K562 (cell line): ENCODE measurements around the gene RNLS. TPM values are rescaled to one million over a fixed set of nuclear protein-coding genes. Genes with fewer than 3 reads are reported as not detected.

Source experiments
- ATAC-seq: fragments of 200-7000 bp; cut with Tn5 transposase; 3 replicates; pipeline ENCODE4 v1.9.1; 2020; ENCODE audit warnings: moderate library complexity
- BruUV-seq: library from RNA; stranded (reverse); fragments of 400-500 nt; replicated peaks from 2 replicates; lab custom pipeline; 2021; lab: Mats Ljungman, UMichigan
- CTCF ChIA-PET: fragments of 300-600 bp; formaldehyde crosslinking; extraction: SDS; loops from one replicate; lab custom pipeline; 2021; ENCODE audit warnings: low intra/inter-chr PET ratio; lab: Yijun Ruan, JAX
- POLR2A ChIA-PET: fragments of 300-600, 350-650 bp; sonication (Branson Sonifier 250); formaldehyde crosslinking; extraction: SDS; loops from one replicate; lab custom pipeline; 2021; ENCODE audit warnings: antibody characterized with exemption, inconsistent platforms; lab: Yijun Ruan, JAX
- DNase-seq, 4 experiments: peaks; one replicate each; pipeline versions ENCODE4 v3.0.0 to v3.0.0-alpha.2; 2011 to 2018; ENCODE audit warnings: low spot score in 3 of 4, mixed read lengths in 3 of 4; ENCODE audit errors: extremely low read depth in 1 of 4
- FAIRE-seq: peaks from 2 replicates; lab custom pipeline; 2011; peaks lifted over from hg19 to GRCh38; lab: Jason Lieb, UNC
- H2AFZ ChIP-seq: 2 replicates; pipeline ENCODE4 v1.6.0; 2011; ENCODE audit warnings: low read depth, low read length, control low read depth, inconsistent platforms
- H3K27ac ChIP-seq: fragments of 200-600 bp; 3 replicates; pipeline ENCODE4 v1.8.0; 2011; ENCODE audit warnings: low read depth, mild to moderate bottlenecking, control low read depth, inconsistent platforms, low read length, moderate library complexity, mixed read lengths; ENCODE audit errors: extremely low read depth
- H3K27me3 ChIP-seq, 2 experiments: fragments of 300-600 bp in 1 of 2; 2 replicates in 1 of 2; 3 replicates in 1 of 2; pipeline versions ENCODE4 v1.6.0 to v1.8.0; 2011; ENCODE audit warnings: inconsistent platforms in 2 of 2, low read length in 2 of 2, mild to moderate bottlenecking in 1 of 2, mixed read lengths in 1 of 2, moderate library complexity in 1 of 2; ENCODE audit not compliant: control insufficient read depth in 2 of 2, insufficient read depth in 2 of 2
- H3K36me3 ChIP-seq: fragments of 300-600 bp; 3 replicates; pipeline ENCODE4 v1.8.0; 2011; ENCODE audit warnings: mild to moderate bottlenecking, low read length, inconsistent platforms; ENCODE audit not compliant: control insufficient read depth, insufficient read depth
- H3K4me1 ChIP-seq, 2 experiments: fragments of 200-600 bp in 1 of 2; replicated peaks in 1 of 2; 2 replicates in 1 of 2; 3 replicates in 1 of 2; pipeline versions ENCODE4 v1.5.1 to v1.8.0; 2011; ENCODE audit warnings: inconsistent platforms in 2 of 2, low read length in 2 of 2, mild to moderate bottlenecking in 1 of 2, mixed read lengths in 1 of 2, moderate library complexity in 1 of 2; ENCODE audit not compliant: control insufficient read depth in 2 of 2, insufficient read depth in 2 of 2
- H3K4me2 ChIP-seq: 2 replicates; pipeline ENCODE4 v1.6.1; 2011; ENCODE audit warnings: low read length, control low read depth, inconsistent platforms, mixed read lengths; ENCODE audit not compliant: insufficient read depth
- H3K4me3 ChIP-seq: fragments of 200-600 bp; sonication (generic), shearing (Covaris generic); 2 replicates; pipeline ENCODE4 v1.5.1; 2016; ENCODE audit warnings: control low read depth, inconsistent platforms
- H3K79me2 ChIP-seq: fragments of 200-600 bp; 3 replicates; pipeline ENCODE4 v1.8.0; 2011; ENCODE audit warnings: low read length, inconsistent platforms; ENCODE audit not compliant: control insufficient read depth, insufficient read depth
- H3K9ac ChIP-seq, 2 experiments: 2 replicates each; pipeline versions ENCODE4 v1.6.0 to v1.6.1; 2011; ENCODE audit warnings: low read depth in 2 of 2, low read length in 2 of 2, control low read depth in 1 of 2, inconsistent platforms in 1 of 2, mild to moderate bottlenecking in 1 of 2, mixed read lengths in 1 of 2; ENCODE audit not compliant: insufficient read depth in 1 of 2
- H3K9me1 ChIP-seq: one replicate; pipeline ENCODE4 v1.6.0; 2011; ENCODE audit warnings: inconsistent platforms, mild to moderate bottlenecking, low read length, moderate library complexity; ENCODE audit not compliant: control insufficient read depth, insufficient read depth
- H3K9me3 ChIP-seq: replicated peaks from 2 replicates; pipeline ENCODE4 v1.5.1; 2011; ENCODE audit warnings: low read depth, low read length, inconsistent platforms; ENCODE audit not compliant: control insufficient read depth, insufficient read depth
- H4K20me1 ChIP-seq: replicated peaks from 2 replicates; pipeline ENCODE4 v1.6.1; 2011; ENCODE audit warnings: low read length, inconsistent platforms, mixed read lengths; ENCODE audit not compliant: control insufficient read depth, insufficient read depth
- ASH1L ChIP-seq: fragments of 450-650 bp; IDR thresholded peaks from 2 replicates; pipeline ENCODE4 v1.6.1; 2018; ENCODE audit warnings: borderline replicate concordance, mild to moderate bottlenecking, low read depth; ENCODE audit not compliant: partially characterized antibody
- BACH1 ChIP-seq: fragments of 200-800 bp; sonication (Bioruptor generic); IDR thresholded peaks from 2 replicates; pipeline ENCODE4 v1.6.1; 2016; ENCODE audit warnings: missing genetic modification characterization, missing compliant biosample characterization
- SIN3B ChIP-seq: fragments of 450-650 bp; IDR thresholded peaks from 2 replicates; pipeline ENCODE4 v1.6.1; 2017; ENCODE audit warnings: low read depth, mild to moderate bottlenecking, moderate library complexity
- ZBTB17 ChIP-seq: fragments of 450-650 bp; formaldehyde crosslinking; IDR thresholded peaks from 2 replicates; pipeline ENCODE4 v1.4.0; 2020; ENCODE audit warnings: mild to moderate bottlenecking
- ZSCAN29 ChIP-seq: fragments of 450-650 bp; IDR thresholded peaks from 2 replicates; pipeline ENCODE4 v1.6.1; 2017
- WGBS: fragments of 100-300 bp; shearing (Covaris generic); methylation state at CpG from one replicate; pipeline ENCODE4 v1.1.6; 2016; ENCODE audit warnings: low coverage, mixed read lengths; ENCODE audit not compliant: insufficient coverage; ENCODE audit errors: missing lambda C conversion rate; 5-methylcytosine and 5-hydroxymethylcytosine counted together
- in situ Hi-C: fragments of 300-500 bp; cut with MboI; formaldehyde crosslinking; loops from 4 replicates; pipeline ENCODE4 v1.15.0; 2018; ENCODE audit warnings: inconsistent platforms, mixed read lengths
- intact Hi-C: fragments of 100-400 bp; cut with micrococcal nuclease; formaldehyde crosslinking; loops from 2 replicates; pipeline ENCODE4 v1.14.2; 2022
- polyA plus RNA-seq, 8 experiments: library from polyadenylated mRNA; depleted of rRNA in 4 of 8; stranded (reverse) in 5 of 8; unstranded in 3 of 8; fragments of >200 nt; fragmentation: Nextera tagmentation in 2 of 8; fragmentation: Illumina TruSeq in 1 of 8; extraction: Ambion mirVana in 2 of 8; extraction: Trizol in 1 of 8; gene quantifications; 2 replicates each; pipeline versions ENCODE4 v1.2.1 to v1.2.3, GENCODE V29; 2011 to 2014; ENCODE audit warnings: inconsistent platforms in 1 of 8, missing spikeins in 1 of 8
- total RNA-seq, 7 experiments: library from RNA; depleted of rRNA in 6 of 7; stranded (reverse); fragments of >200 nt in 6 of 7; fragmentation: Illumina TruSeq in 2 of 7; extraction: Trizol in 2 of 7; gene quantifications; 2 replicates each; pipeline versions ENCODE4 v1.2.1 to v1.2.3, GENCODE V29; 2011 to 2021; ENCODE audit warnings: low replicate concordance in 1 of 7

Gene RNLS
- total and polyA plus RNA-seq, 9 of the 15 experiments (the other 6 are each of a cell fraction or from before 2014, with no cell fraction given): 0.14 to 0.72 (median 0.41) TPM; not detected in 3

DNA sequence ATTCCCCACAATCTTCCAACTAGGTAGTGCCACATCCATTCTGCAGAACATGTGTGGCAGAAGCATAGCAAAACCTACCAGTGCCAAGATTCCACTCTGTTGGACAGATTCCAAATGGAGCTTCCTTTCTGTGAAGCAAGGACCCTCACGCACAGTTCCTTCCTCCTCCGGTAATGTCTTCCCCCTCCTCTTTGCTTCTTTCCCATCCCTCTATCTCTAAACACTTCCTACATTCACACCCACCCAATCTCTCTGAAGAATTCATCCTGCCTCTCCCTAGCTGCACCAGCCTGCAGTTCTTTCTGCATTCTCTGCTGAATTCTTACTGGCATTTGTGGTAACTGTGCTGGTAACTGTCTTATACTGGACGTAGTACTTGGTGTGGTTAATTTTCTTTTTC is 124.9 kb downstream of the RNLS start:
- no peaks in the 10 kb centered on the region for H4K20me1 ChIP-seq

DNA sequence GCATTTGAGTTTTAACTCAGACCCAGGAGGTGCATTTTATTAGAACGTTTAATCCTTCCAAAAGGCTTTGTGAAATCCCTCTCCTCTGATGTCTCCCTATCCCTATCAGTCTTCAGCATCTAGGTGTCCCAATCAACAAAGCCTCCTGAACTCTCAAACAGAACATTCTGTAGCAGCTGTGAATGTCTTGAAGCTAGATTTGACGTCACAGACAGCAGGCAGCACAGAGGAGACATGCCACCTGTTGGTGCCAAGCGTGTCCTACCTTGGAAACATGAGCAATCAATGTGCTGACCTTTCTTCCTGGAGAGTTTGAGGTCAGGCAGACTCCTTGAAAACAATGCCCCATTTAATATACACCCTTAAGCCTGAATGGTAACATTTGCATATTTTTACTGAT is 125.5 kb downstream of the RNLS start:
- Histone ChIP-seq H3K27ac (no peak overlapping the region), H3K4me2 (no peak overlapping the region), H3K4me1 (no peaks in the 10 kb centered on the region), H3K27me3 (no peaks in the 10 kb centered on the region), H3K4me3 (no peak overlapping the region), H3K9ac (no peak overlapping the region), H4K20me1 (no peaks in the 10 kb centered on the region), H3K9me1 (no peaks in the 10 kb centered on the region), H3K36me3 (no peaks in the 10 kb centered on the region), H2AFZ (no peak overlapping the region), H3K79me2 (no peaks in the 10 kb centered on the region), H3K9me3 (no peaks in the 10 kb centered on the region)
- intact Hi-C loops (no loop called here), in situ Hi-C loops (no loop called here)
- FAIRE-seq: no peak
- ChIA-PET CTCF (no interaction called here), POLR2A (no interaction called here)
- no TSS peak for BruUV-seq
- ATAC-seq: no peak
- TF ChIP-seq ZBTB17 (CRISPR knock-in tag) (peak; percentile 27; the same call in 1 of the 2 replicates), ZSCAN29 (no peak)
- DNase-seq: no peak
- WGBS: 3% methylated on average over 3 of the region's 3 CpGs

More for the DNA sequence above, 124.9 kb downstream of the RNLS start:
- H2AFZ ChIP-seq: no peak overlapping the region
- H3K36me3 ChIP-seq: no peaks in the 10 kb centered on the region
- H3K4me3 ChIP-seq: no peak overlapping the region
- no peaks in the 10 kb centered on the region for H3K27me3 ChIP-seq
- H3K27ac ChIP-seq: no peak overlapping the region
- DNase-seq: no peak
- no peaks in the 10 kb centered on the region for H3K4me1 ChIP-seq
- no peak for ATAC-seq
- BruUV-seq: no TSS peak
- in situ Hi-C loops (no loop called here), intact Hi-C loops (no loop called here)
- H3K9ac ChIP-seq: no peak overlapping the region
- 8% methylated on average over 1 of the region's 3 CpGs for WGBS
- H3K9me3 ChIP-seq: no peaks in the 10 kb centered on the region
- ChIA-PET CTCF (no interaction called here), POLR2A (no interaction called here)
- H3K4me2 ChIP-seq: no peak overlapping the region
- H3K79me2 ChIP-seq: no peaks in the 10 kb centered on the region
- FAIRE-seq: no peak
- H3K9me1 ChIP-seq: no peaks in the 10 kb centered on the region
- TF ChIP-seq SIN3B (no peak), ASH1L (no peak), BACH1 (tag) (no peak)
